Psoas muscle (tissue), 8 donors: Measurements from ENCODE around the gene OR52A5. TPM values are rescaled to one million over a fixed set of nuclear protein-coding genes. Genes with fewer than 3 reads are reported as not detected.

Experiments used
- ATAC-seq, 4 donors: fragments of 200-7000 bp; cut with Tn5 transposase; one replicate each; pipeline ENCODE4 v1.9.1; 2020; ENCODE audit warnings: moderate library complexity in 3 of 4, mild to moderate bottlenecking in 2 of 4
- DNase-seq, 2 donors: peaks; one replicate each; pipeline ENCODE4 v3.0.0-alpha.2; 2020
- H3K27ac ChIP-seq: fragments of 200-600 bp; one replicate; pipeline ENCODE4 v1.8.0; 2022
- H3K27me3 ChIP-seq, 3 donors: fragments of 200-600 bp in 1 of 3; one replicate each; pipeline versions ENCODE4 v1.6.1 to v1.8.0; 2013 to 2022; ENCODE audit warnings: low read length in 2 of 3, mild to moderate bottlenecking in 2 of 3, moderate library complexity in 1 of 3; ENCODE audit not compliant: insufficient read depth in 3 of 3
- H3K36me3 ChIP-seq, 2 donors: fragments of 200-600 bp in 1 of 2; one replicate each; pipeline versions ENCODE4 v1.6.1 to v1.8.0; 2013 to 2022; ENCODE audit warnings: low read depth in 1 of 2, mild to moderate bottlenecking in 1 of 2, moderate library complexity in 1 of 2; ENCODE audit not compliant: insufficient read depth in 1 of 2
- H3K4me1 ChIP-seq: fragments of 200-600 bp; one replicate; pipeline ENCODE4 v1.8.0; 2022
- H3K4me3 ChIP-seq: fragments of 200-600 bp; one replicate; pipeline ENCODE4 v1.8.0; 2022; ENCODE audit warnings: mild to moderate bottlenecking
- H3K9me3 ChIP-seq: fragments of 200-600 bp; one replicate; pipeline ENCODE4 v1.8.0; 2022
- WGBS, 3 donors: extraction: QIAGEN DNeasy Blood & Tissue Kit; methylation state at CpG; one replicate each; pipeline versions ENCODE4 v1.1.6 to v1.1.7; 2013; 5-methylcytosine and 5-hydroxymethylcytosine counted together
- intact Hi-C, 2 donors: fragments of 100-400 bp; cut with DNase I; formaldehyde crosslinking; loops; one replicate each; pipeline versions ENCODE4 v1.11.0 to v1.14.2; 2022
- polyA plus RNA-seq, 3 donors: library from polyadenylated mRNA; stranded (reverse); fragments of 200-250 nt; gene quantifications; one replicate each; pipeline ENCODE4 v1.2.3, GENCODE V29; 2013
- total RNA-seq, 4 donors: library from RNA; stranded (reverse); fragmentation: NEBNext Ultra II Directional in 2 of 4; extraction: Animal tissue kit (Norgen Biotek cat#: 25700) in 2 of 4; gene quantifications; one replicate each; pipeline versions ENCODE4 v1.2.1 to v1.2.4, GENCODE V29; 2021 to 2023
- TF ChIP-seq, protein P1 (sequence below): fragments of 200-600 bp; IDR thresholded peaks from one replicate; pipeline ENCODE4 v1.8.0; 2022; ENCODE audit warnings: antibody characterized with exemption
- donor health status: healthy with polysubstance abuse.
- donor health status: DM: no; HTN: no; CAD: no; lungs with moderate emphysema.
- donor health status: Bipolar disorder and iron deficiency.
- donor health status: healthy.
- donor health status: DM: yes; HTN: yes; CAD: no.
- donor health status: DM: no; HTN: no; CAD: no.
- donor health status: DM: no; HTN: no; CAD: no.
- donor health status: DM: yes; HTN: yes; CAD: no.

Gene OR52A5
- total and polyA plus RNA-seq, 7 donors = not detected

- no peak for ATAC-seq
- Histone ChIP-seq H3K4me3 (no peak overlapping the region), H3K27me3 (no peaks in the 10 kb centered on the region), H3K4me1 (no peaks in the 10 kb centered on the region), H3K36me3 (no peaks in the 10 kb centered on the region), H3K9me3 (no peaks in the 10 kb centered on the region), H3K27ac (no peak overlapping the region)
- TF ChIP-seq, protein P1, sequence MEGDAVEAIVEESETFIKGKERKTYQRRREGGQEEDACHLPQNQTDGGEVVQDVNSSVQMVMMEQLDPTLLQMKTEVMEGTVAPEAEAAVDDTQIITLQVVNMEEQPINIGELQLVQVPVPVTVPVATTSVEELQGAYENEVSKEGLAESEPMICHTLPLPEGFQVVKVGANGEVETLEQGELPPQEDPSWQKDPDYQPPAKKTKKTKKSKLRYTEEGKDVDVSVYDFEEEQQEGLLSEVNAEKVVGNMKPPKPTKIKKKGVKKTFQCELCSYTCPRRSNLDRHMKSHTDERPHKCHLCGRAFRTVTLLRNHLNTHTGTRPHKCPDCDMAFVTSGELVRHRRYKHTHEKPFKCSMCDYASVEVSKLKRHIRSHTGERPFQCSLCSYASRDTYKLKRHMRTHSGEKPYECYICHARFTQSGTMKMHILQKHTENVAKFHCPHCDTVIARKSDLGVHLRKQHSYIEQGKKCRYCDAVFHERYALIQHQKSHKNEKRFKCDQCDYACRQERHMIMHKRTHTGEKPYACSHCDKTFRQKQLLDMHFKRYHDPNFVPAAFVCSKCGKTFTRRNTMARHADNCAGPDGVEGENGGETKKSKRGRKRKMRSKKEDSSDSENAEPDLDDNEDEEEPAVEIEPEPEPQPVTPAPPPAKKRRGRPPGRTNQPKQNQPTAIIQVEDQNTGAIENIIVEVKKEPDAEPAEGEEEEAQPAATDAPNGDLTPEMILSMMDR = no peak
- intact Hi-C loops = no loop called here
- DNase-seq = no peak
- 21 to 32% (median 29%) methylated on average over 1 of the region's 1 CpG for WGBS, 3 donors
Measured at GRCh38 chr11:5137014-5137413, 1.1 kb downstream of the OR52A5 start.

DNA sequence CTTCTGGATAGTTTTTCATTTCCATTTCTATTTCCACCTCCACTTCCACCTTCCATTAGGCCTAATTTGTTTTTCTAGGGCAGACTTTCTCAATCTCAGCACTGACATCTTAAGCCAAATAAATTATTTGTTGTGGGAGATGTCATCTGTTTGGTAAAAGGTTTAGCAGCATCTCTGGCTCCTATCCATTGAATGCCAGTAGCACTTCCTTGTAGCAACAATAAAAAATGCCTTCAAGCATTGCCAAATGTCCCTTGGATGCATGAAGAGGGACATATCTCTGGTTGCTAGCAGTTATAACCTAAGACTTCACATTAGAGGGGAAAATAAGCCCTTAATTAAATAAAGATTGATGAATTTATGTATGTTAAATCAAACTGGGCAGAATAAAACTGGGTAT, 1.9 kb downstream of the OR52A5 start:
- no peaks in the 10 kb centered on the region for H3K4me1 ChIP-seq
- H3K27ac ChIP-seq = no peak overlapping the region
- DNase-seq = no peak
- no peaks in the 10 kb centered on the region for H3K9me3 ChIP-seq
- TF ChIP-seq, protein P1 = no peak
- ATAC-seq = no peak
- intact Hi-C loops = no loop called here
- no peaks in the 10 kb centered on the region for H3K27me3 ChIP-seq
- no peaks in the 10 kb centered on the region for H3K36me3 ChIP-seq
- H3K4me3 ChIP-seq = no peak overlapping the region

GRCh38 chr11:5131584-5132335, 6.4 kb downstream of the OR52A5 start:
- DNase-seq = no peak
- no peak for ATAC-seq
- WGBS, 3 donors = 80 to 86% (median 84%) methylated on average over 8 of the region's 8 CpGs
- Histone ChIP-seq H3K4me3 (no peak overlapping the region), H3K27me3 (no peaks in the 10 kb centered on the region), H3K9me3 (no peaks in the 10 kb centered on the region), H3K36me3 (no peaks in the 10 kb centered on the region), H3K4me1 (no peaks in the 10 kb centered on the region), H3K27ac (no peak overlapping the region)
- TF ChIP-seq, protein P1 = no peak
- intact Hi-C loops = no loop called here

DNA sequence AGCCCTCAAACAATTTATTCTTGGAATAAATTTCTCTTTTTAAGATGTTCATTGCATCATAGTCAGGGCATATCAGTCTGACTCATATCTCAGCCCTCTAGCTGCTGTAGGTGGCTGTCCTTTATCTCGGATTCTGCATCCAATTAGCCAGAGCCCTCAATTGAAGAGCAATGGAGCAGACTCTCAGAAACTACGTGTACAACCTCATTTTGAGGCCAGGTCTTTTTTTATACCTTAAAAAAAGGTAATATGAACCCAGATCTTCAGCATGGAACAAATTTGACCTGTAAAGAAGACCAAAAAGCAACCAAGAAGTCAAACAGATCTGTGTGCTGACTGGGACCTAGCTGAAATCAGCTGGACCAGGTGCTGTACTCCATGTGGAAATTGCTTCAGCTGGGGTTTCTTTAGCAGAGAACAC, 8.7 kb downstream of the OR52A5 start:
- ATAC-seq = no peak
- Histone ChIP-seq H3K27ac (no peak overlapping the region), H3K27me3 (no peaks in the 10 kb centered on the region), H3K4me1 (no peaks in the 10 kb centered on the region), H3K9me3 (no peaks in the 10 kb centered on the region), H3K4me3 (no peak overlapping the region), H3K36me3 (no peaks in the 10 kb centered on the region)
- intact Hi-C loops = loop anchor here (10.0 kb wide), 2 partner anchors 675 to 1235 kb away; partner anchors contain the start of gene OR52N2 (in 1 of the 2)
- no peak for DNase-seq
- TF ChIP-seq, protein P1 = no peak
- WGBS, 3 donors = 52 to 61% (median 60%) methylated on average over 2 of the region's 2 CpGs
